BJ (cell line): ENCODE data around the gene IRAG1. TPM values are rescaled to one million over a fixed set of nuclear protein-coding genes. Genes with fewer than 3 reads are reported as not detected.

Experiments used
- CTCF ChIA-PET: fragments of 350-600 bp; formaldehyde crosslinking; extraction: SDS; loops from one replicate; lab custom pipeline; 2021; ENCODE audit warnings: antibody characterized with exemption, inconsistent platforms; lab: Yijun Ruan, JAX
- POLR2A ChIA-PET: fragments of 300-600 bp; sonication (Branson Sonifier 250); formaldehyde crosslinking; extraction: SDS; loops from one replicate; lab custom pipeline; 2021; ENCODE audit warnings: antibody characterized with exemption; lab: Charles Lee
- DNase-seq: peaks from one replicate; pipeline ENCODE4 v3.0.0-alpha.2; 2011; ENCODE audit warnings: low read depth
- H3K27me3 ChIP-seq: 2 replicates; pipeline ENCODE4 v1.6.0; 2011; ENCODE audit warnings: low read length; ENCODE audit not compliant: control insufficient read depth, insufficient read depth
- H3K36me3 ChIP-seq: 2 replicates; pipeline ENCODE4 v1.5.1; 2011; ENCODE audit warnings: low read length; ENCODE audit not compliant: control insufficient read depth, insufficient read depth
- H3K4me3 ChIP-seq: 2 replicates; pipeline ENCODE4 v1.5.1; 2011; ENCODE audit warnings: low read depth, mild to moderate bottlenecking, control low read depth, low read length
- polyA plus RNA-seq: library from polyadenylated mRNA; depleted of rRNA; stranded (reverse); fragments of >200 nt; gene quantifications from 2 replicates; pipeline ENCODE4 v1.2.3, GENCODE V29; 2011
- TF ChIP-seq, protein P1 (sequence below): IDR thresholded peaks from 2 replicates; pipeline ENCODE4 v1.5.1; 2011; ENCODE audit warnings: low read depth, mild to moderate bottlenecking, control low read depth, inconsistent platforms, low read length, moderate library complexity; ENCODE audit not compliant: insufficient read depth

Gene IRAG1
- polyA plus RNA-seq, 1 experiment = 82.4 TPM

DNA sequence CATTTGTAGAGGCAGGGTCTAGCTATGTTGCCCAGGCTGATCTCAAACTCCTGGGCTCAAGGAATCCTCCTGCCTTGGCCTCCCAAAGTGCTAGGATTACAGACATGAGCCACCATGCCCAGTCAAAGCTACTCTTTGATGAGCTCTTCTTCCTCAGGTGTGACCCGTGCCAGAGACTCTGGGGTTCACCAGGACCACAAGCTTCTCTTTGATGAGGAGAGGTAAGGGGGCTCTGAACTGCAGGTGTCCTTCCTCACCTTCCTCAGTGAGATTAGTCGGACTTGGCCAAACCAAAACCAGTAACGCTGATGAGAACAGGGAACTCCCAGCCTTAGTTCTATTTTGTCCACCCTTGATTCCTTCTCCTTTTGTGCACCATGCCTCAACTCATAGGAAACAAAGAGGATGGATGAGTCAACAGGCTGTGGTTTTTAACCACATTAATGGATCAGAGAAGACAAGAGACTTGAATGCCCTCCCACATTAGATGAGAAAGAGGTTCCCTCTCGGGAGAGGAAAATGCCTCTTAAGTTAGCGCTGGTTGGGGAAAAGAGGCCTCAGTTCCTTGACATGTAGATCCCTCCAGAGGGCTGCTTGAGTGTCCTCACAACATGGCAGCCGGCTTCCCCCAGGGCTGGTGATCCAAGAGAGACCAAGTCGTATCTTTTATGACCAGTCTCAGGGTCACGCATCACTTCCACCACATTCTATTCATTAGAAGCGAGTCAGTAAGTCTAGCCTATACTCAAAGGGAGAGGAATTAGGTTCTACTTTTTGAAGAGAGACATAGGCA is 31.8 kb upstream of the IRAG1 start:
- no peak overlapping the region for H3K4me3 ChIP-seq
- ChIA-PET CTCF (interaction anchor here (1.4 to 1.5 kb wide), 2 partner anchors 21 to 24 kb away, joined by 3 to 4 read pairs; no protein-coding TSS in a partner anchor), POLR2A (no interaction called here)
- DNase-seq = peak; percentile 32
- no peaks in the 10 kb centered on the region for H3K27me3 ChIP-seq
- H3K36me3 ChIP-seq = no peaks in the 10 kb centered on the region
- TF ChIP-seq, protein P1, sequence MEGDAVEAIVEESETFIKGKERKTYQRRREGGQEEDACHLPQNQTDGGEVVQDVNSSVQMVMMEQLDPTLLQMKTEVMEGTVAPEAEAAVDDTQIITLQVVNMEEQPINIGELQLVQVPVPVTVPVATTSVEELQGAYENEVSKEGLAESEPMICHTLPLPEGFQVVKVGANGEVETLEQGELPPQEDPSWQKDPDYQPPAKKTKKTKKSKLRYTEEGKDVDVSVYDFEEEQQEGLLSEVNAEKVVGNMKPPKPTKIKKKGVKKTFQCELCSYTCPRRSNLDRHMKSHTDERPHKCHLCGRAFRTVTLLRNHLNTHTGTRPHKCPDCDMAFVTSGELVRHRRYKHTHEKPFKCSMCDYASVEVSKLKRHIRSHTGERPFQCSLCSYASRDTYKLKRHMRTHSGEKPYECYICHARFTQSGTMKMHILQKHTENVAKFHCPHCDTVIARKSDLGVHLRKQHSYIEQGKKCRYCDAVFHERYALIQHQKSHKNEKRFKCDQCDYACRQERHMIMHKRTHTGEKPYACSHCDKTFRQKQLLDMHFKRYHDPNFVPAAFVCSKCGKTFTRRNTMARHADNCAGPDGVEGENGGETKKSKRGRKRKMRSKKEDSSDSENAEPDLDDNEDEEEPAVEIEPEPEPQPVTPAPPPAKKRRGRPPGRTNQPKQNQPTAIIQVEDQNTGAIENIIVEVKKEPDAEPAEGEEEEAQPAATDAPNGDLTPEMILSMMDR = no peak

DNA sequence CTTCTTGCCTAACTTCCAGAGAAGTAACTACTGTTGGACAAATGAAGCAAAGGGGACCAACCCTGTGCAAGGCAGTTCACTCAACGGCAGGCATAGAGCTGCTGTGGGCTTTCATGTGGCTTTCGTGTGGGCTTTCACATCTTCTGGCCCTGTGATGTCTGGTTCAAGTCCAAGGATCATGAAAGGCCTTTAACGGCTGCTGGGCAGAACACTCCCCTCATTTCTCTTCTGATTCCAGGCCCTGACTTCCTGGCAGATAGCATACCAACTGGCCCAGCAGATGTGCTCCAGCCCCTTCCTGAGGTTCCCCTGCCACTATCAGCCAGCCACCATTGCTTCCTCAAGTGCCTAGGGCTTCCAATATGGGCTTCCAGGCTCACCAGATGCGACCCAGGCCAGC is 28.8 kb upstream of the IRAG1 start:
- DNase-seq = no peak
- TF ChIP-seq, protein P1 = no peak
- Histone ChIP-seq H3K27me3 (no peaks in the 10 kb centered on the region), H3K36me3 (no peaks in the 10 kb centered on the region), H3K4me3 (no peak overlapping the region)
- ChIA-PET CTCF (interaction anchor here (1.4 kb wide), 1 partner anchor 14 kb away, joined by 3 read pairs; no protein-coding TSS in a partner anchor), POLR2A (interaction anchor here (1.0 kb wide), 1 partner anchor 29 kb away, joined by 3 read pairs; the partner anchor contains the start of gene IRAG1)

DNA sequence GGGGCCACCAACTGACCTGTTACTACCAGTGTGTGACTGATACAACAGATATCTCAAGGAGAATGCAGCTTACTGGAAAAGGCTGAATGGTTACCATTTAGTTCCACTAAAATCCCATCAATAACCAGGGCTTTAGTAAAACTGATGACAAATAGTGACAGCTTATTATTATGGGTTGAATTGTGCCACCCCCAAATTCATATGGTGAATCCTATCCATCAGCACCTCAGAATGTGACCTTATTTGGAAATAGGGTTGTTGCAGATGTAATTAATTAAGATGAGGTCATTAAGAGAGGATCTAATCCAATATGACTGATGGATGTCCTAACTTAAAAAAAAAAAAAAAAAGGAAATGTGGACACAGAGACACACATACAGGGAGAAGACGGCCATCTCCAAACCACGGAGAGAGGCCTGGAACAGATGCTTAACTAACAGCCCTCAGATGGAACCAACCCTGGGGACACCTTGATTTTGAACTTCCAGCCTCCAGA is 27.4 kb upstream of the IRAG1 start:
- no peaks in the 10 kb centered on the region for H3K27me3 ChIP-seq
- H3K36me3 ChIP-seq = no peaks in the 10 kb centered on the region
- no peak overlapping the region for H3K4me3 ChIP-seq
- CTCF ChIA-PET = interaction anchor here (1.7 kb wide), 1 partner anchor 24 kb away, joined by 4 read pairs; no protein-coding TSS in a partner anchor
- DNase-seq = no peak
- TF ChIP-seq, protein P1 = no peak
- POLR2A ChIA-PET = no interaction called here

DNA sequence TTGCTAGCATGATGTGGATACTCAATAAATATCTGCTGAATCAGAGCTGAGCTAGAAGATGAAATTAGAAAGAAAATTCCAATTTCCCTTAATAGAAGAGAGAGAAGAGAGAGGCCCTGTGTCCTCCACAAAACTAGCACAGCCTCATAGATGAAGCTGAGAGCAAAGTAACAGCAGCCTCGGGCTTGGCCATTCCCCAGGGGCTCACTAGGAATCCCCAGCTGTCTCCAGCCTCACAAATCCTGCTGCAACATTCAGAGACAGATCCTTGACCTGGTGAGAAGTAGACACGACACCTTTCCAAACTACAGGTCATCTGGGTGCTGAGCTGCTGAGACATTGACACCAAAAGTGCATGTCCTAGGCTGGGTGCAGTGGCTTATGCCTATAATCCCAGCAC is 26.1 kb upstream of the IRAG1 start:
- Histone ChIP-seq H3K27me3 (no peaks in the 10 kb centered on the region), H3K36me3 (no peaks in the 10 kb centered on the region), H3K4me3 (no peak overlapping the region)
- CTCF ChIA-PET = interaction anchor here (1.1 to 1.7 kb wide), 2 partner anchors 12 to 23 kb away, joined by 3 to 4 read pairs; no protein-coding TSS in a partner anchor
- DNase-seq = no peak
- TF ChIP-seq, protein P1 = no peak
- POLR2A ChIA-PET = no interaction called here

DNA sequence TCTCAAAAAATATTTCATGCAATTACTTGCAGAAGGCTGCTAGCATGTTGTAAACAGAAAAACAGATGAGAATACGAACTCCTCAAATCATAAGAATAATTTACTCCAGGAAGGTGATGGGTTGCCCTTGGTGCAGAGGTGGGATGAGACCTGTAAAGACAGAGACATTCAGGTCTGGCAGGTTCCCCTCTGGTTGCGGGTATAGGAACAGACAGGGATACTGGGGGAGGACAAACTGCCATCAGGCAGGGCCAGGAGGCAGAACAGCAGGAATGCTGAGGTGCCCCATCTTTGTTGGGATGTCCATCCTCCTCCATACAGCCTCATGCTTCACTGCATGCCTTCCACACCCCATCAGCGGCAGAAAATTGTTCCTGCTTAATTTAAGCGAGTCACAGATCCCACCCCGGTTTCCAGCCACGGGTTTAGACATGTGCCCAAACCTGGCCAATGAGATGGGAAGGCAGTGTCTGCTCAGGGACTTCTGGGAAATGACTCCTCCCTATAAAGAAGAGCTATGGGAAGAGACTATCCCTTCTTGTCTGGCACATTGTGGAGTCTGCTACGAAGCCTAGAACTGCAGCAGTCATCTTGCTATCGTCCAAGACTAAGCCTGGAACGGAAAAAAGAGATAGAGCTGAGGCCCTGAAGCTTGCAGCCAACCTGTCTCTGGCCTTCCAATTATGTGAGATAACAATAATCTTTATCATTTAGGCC is 23.1 kb upstream of the IRAG1 start:
- H3K4me3 ChIP-seq = no peak overlapping the region
- H3K36me3 ChIP-seq = no peaks in the 10 kb centered on the region
- TF ChIP-seq, protein P1 = no peak
- no peak for DNase-seq
- ChIA-PET POLR2A (no interaction called here), CTCF (interaction anchor here (0.6 to 2.9 kb wide), 2 partner anchors 10 to 48 kb away, joined by 3 to 10 read pairs; no protein-coding TSS in a partner anchor)
- H3K27me3 ChIP-seq = no peaks in the 10 kb centered on the region
